Measurements from ENCODE around the gene TMEM43. TPM values are rescaled to one million over a fixed set of nuclear protein-coding genes. Genes with fewer than 3 reads are reported as not detected.

Gene TMEM43
- total and polyA plus RNA-seq, 2 of the 8 experiments (the other 6 are each of a cell fraction or from before 2014, with no cell fraction given): 27.0 to 33.7 TPM

- DNase-seq (ENCODE audit: low read depth in 1 of 2, low spot score in 2 of 2) (no peak), FAIRE-seq (no peak)
- no peaks in the 10 kb centered on the region for H3K9me3 ChIP-seq (ENCODE audit: insufficient read depth in 2 of 2, low read depth in 1 of 2, low read length in 1 of 2)
- H3K4me1 ChIP-seq (replicated peaks in 1 of 4; ENCODE audit: control insufficient read depth in 3 of 4, insufficient read depth in 4 of 4, low read length in 3 of 4): peaks cover 0 to 14% (median 9%) of the 10 kb centered on the region in 4 experiments; a peak in 6 of 7 replicates
- peaks cover 6 to 7% of the 10 kb centered on the region in 2 experiments for H4K20me1 ChIP-seq (replicated peaks in 1 of 2; ENCODE audit: control insufficient read depth in 1 of 2, insufficient read depth in 2 of 2, low read length in 2 of 2)
- no peak overlapping the region for H2BK120ac ChIP-seq (replicated peaks; ENCODE audit: low read depth, low read length)
- H3K18ac ChIP-seq (ENCODE audit: extremely low read depth, low read length): no peak overlapping the region
- no peak overlapping the region for H2BK5ac ChIP-seq (ENCODE audit: low read depth, low read length)
- H3K36me3 ChIP-seq (ENCODE audit: control insufficient read depth in 2 of 4, insufficient read depth in 4 of 4, low read length in 3 of 4): peaks cover 0 to 18% (median 9%) of the 10 kb centered on the region in 4 experiments; a peak in 5 of 8 replicates
- no peaks in the 10 kb centered on the region for H3K27me3 ChIP-seq (replicated peaks in 1 of 4; ENCODE audit: control insufficient read depth in 3 of 4, extremely low read depth in 1 of 4, insufficient read depth in 3 of 4, low read length in 3 of 4)
- no peaks in the 10 kb centered on the region for H3K79me2 ChIP-seq (ENCODE audit: control insufficient read depth in 1 of 2, insufficient read depth in 2 of 2, low read length in 2 of 2)
- no peak overlapping the region for H2BK20ac ChIP-seq (ENCODE audit: low read length)
- 94% methylated on average over 8 of the region's 11 CpGs; no CpG with 5 or more reads in 1 of the 2 experiments for WGBS, 2 experiments (ENCODE audit: extremely low coverage in 1 of 2, insufficient coverage in 1 of 2, insufficient read length in 1 of 2, insufficient replicate concordance in 2 of 2, low coverage in 1 of 2, low lambda C conversion rate in 2 of 2, missing lambda C conversion rate in 1 of 2)
- H4K5ac ChIP-seq (ENCODE audit: insufficient read length, low read depth, low read length): no peak overlapping the region
- no peak overlapping the region for H2AK5ac ChIP-seq (ENCODE audit: low read depth, low read length)
- H3K4ac ChIP-seq (replicated peaks; ENCODE audit: insufficient read length, low read depth, low read length): no peak overlapping the region
- no peak overlapping the region for H2AFZ ChIP-seq (ENCODE audit: low read length)
- no peaks in the 10 kb centered on the region for H3K79me1 ChIP-seq (ENCODE audit: low read depth, low read length)
- H3K9ac ChIP-seq (replicated peaks in 1 of 4; ENCODE audit: extremely low read depth in 1 of 4, low read depth in 3 of 4, low read length in 3 of 4): no peak overlapping the region
- ChIA-PET CTCF (ENCODE audit: partially characterized antibody) (interaction anchor here (0.6 to 3.1 kb wide), 14 partner anchors 10 to 256 kb away, joined by 3 to 14 read pairs (median 5); partner anchors contain the start of genes CHCHD4 and TMEM43), POLR2A (ENCODE audit: partially characterized antibody) (interaction anchor here (1.0 to 1.4 kb wide), 4 partner anchors 17 to 256 kb away, joined by 3 to 4 read pairs (median 3); partner anchors contain the start of genes LSM3 and XPC)
- no peak overlapping the region; the same call in 1 of the 2 replicates for H4K8ac ChIP-seq (ENCODE audit: extremely low read depth, insufficient read depth, low read length)
- no peak overlapping the region for H2BK12ac ChIP-seq (ENCODE audit: low read depth, low read length)
- no peak overlapping the region for H3K56ac ChIP-seq (replicated peaks; ENCODE audit: insufficient read length, low read depth, low read length)
- H3K23me2 ChIP-seq (ENCODE audit: low read depth, low read length): no peaks in the 10 kb centered on the region; the same call in 1 of the 2 replicates
- H4K91ac ChIP-seq (replicated peaks; ENCODE audit: insufficient read length, low read length): no peak overlapping the region
- no peak overlapping the region for H3K4me2 ChIP-seq (ENCODE audit: insufficient read depth in 1 of 2, low read depth in 2 of 2, low read length in 2 of 2)
- no peak overlapping the region for H3K23ac ChIP-seq (ENCODE audit: insufficient read length)
- H3K27ac ChIP-seq (ENCODE audit: low read depth, low read length): no peak overlapping the region
- H3K14ac ChIP-seq (ENCODE audit: insufficient read length): no peak overlapping the region
- H2BK15ac ChIP-seq (ENCODE audit: low read length): no peak overlapping the region
- no peak overlapping the region for H3K4me3 ChIP-seq (ENCODE audit: extremely low read depth in 1 of 4, insufficient read depth in 2 of 4, low read depth in 3 of 4, low read length in 4 of 4)
- TF ChIP-seq SIRT6 (IDR thresholded peaks at IDR 0.05; ENCODE audit: low read length): no peak
- TF ChIP-seq NRF1 (IDR thresholded peaks at IDR 0.05; ENCODE audit: low read depth, low read length): no peak
- no peak for TF ChIP-seq FOSL1 (IDR thresholded peaks at IDR 0.05; ENCODE audit: insufficient read depth, low read depth, low read length)
- TF ChIP-seq MAX (IDR thresholded peaks at IDR 0.05): no peak
- no peak for TF ChIP-seq CTBP2 (IDR thresholded peaks at IDR 0.05; ENCODE audit: borderline replicate concordance, insufficient read depth, insufficient read length, low read length)
- no peak for TF ChIP-seq ASH2L (IDR thresholded peaks at IDR 0.05; ENCODE audit: low read length)
- peak; percentile 17 to 33 (median 27); a peak in 2 of 4 replicates for TF ChIP-seq CTCF (IDR thresholded peaks at IDR 0.05; ENCODE audit: control extremely low read depth in 1 of 3, insufficient read depth in 1 of 3, low read depth in 1 of 3, low read length in 3 of 3)
- TF ChIP-seq TBP (IDR thresholded peaks at IDR 0.05; ENCODE audit: low read depth, low read length): no peak
Observed at GRCh38 chr3:14152233-14152962, 27.5 kb downstream of the TMEM43 start.
